ENCODE measurements around the gene NPAS2. TPM values are rescaled to one million over a fixed set of nuclear protein-coding genes. Genes with fewer than 3 reads are reported as not detected.
A peak's percentile ranks its signal among the peaks of the same experiment; 100 is the strongest.

The NPAS2 gene
- total RNA-seq, 1 experiment from 2014 or later: 10.5 TPM

DNA sequence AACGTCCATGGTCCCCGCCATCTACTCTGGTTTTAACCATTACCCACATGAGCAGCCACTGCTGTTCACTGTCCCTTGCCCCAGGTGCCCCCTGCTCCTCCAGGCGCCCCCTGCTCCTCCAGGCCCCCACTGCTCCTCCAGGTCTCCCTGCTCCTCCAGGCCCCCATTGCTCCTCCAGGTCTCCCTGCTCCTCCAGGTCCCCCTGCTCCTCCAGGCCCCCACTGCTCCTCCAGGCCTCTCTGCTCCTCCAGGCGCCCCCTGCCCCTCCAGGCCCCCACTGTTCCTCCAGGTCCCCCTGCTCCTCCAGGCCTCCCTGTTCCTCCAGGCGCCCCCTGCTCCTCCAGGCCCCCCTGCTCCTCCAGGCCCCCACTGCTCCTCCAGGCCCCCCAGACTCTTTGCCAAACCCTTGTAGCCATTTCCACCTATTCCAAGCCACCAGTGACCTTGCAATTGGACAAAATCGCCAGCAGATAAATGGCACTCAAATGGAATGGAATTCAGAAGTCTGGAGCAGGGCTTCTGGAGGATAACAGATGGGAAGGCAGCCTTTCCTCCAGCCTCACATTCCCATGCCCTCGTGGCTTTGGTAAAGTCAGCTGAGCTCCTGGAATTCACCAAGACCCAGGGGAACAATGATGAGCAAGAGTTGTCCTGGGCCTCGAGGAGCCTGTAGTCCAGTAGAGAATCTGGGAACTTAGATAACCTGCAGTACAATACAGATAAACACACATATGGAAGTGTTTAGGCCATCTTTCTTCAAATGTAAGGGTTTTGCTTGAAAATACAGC is 168.9 kb downstream of the NPAS2 start:
- DNase-seq (ENCODE audit: low spot score): no peak

DNA sequence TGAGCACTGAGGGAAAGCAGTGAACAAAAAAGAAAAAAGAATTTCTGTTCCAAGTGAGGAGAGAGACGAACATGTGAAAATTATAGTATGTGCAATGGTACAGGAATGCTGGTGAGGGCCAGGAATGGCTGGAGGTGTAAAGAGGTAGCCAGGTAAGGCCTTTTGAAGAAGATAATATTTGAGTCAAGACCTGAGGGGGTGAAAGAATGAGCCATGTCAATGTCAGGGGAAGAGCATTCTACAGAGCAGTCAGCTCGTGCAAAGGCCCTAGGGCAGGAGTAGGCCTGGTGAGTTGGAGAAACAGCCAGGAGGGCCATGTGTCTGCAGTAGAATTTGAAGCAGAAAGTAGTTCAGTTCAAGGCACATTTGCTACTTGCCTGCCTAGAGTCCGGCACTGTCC is 169.7 kb downstream of the NPAS2 start:
- DNase-seq (ENCODE audit: low spot score): no peak

DNA sequence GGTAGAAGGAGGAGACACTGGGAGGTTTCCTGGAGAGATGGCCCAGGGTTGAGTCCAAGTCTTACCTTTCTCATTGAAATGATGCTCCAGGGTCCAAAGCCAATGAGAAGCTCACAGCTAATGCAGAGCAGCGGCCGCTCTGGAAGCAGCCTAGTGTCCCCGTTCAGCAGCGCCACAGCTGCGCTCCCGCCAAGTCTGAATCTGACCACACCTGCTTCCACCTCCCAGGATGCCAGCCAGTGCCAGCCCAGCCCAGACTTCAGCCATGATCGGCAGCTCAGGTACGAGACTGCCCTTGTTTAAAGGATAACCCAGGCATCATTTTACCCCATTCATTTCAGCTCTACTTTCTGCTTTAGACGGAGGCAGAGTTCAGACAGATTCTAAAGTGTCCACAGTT is 170.2 kb downstream of the NPAS2 start:
- DNase-seq (ENCODE audit: low spot score): no peak

DNA sequence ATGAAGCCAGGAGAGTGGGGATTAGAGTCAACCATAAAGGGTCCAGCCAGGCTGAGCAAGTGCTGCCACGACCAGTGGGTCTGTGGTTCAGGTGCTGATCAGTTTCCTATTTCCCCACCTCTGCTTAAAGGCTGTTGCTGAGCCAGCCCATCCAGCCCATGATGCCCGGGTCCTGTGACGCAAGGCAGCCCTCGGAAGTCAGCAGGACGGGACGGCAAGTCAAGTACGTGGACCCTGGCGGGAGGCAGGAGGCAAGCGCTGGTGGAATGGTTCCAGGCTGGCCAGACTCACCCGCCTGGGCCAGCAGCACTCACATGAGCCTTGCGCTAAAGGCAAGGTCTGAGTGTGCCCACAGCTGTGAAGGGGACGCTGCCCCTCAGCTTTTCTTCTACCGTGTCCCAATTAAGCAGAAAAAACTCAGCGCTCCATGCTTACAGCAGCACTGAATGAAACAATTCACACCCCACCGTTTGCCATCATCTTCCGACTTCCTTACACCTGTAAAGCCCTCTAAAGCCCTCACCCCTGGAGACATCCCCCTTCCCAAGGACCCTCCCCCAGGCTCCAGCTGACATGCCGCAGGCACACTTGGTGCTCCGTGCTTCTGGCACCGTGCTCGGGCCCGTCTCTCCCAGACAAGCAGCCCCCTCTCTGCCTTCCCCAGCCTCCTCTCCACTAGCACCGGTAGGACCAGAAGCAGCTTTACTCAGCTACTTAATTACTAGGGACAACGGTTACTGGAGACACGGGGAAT is 170.9 kb downstream of the NPAS2 start:
- no peak for DNase-seq (ENCODE audit: low spot score)

DNA sequence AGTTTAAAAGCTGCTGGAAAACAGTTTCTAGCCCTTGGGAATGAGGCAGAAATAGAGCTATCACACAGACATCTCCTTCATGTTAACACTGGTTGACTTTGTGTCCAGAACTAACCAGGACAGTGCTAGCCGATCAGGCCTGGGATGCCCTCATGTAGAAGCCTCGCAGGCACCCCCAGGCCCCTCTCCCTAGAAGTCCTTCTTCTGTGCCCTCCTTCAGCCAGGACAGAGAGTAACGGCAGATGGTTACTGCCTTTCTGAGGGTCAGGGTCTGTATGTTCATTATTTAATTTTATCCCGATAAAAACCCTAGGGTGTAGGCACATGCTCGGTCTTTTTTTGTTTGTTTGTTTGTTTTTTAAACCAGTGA is 171.4 kb downstream of the NPAS2 start:
- DNase-seq (ENCODE audit: low spot score): no peak

DNA sequence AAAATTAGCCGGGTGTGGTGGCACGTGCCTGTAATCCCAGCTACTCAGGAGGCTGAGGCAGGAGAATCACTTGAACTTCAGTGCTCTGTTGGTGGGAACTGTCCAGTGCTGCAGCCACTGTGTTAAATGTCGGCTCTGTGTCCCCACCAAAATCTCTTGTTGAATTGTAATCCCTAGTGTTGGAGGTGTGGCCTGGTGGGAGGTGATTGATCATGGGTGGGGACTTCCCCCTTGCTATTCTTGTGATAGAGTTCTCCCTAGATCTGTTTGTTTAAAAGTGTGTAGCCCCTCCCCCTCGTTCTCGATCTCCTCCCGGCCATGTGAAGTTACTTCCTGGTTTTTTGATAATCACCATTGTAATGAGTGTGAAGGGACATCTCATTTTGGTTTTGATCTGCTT is 172.3 kb downstream of the NPAS2 start:
- no peak for DNase-seq (ENCODE audit: low spot score)

DNA sequence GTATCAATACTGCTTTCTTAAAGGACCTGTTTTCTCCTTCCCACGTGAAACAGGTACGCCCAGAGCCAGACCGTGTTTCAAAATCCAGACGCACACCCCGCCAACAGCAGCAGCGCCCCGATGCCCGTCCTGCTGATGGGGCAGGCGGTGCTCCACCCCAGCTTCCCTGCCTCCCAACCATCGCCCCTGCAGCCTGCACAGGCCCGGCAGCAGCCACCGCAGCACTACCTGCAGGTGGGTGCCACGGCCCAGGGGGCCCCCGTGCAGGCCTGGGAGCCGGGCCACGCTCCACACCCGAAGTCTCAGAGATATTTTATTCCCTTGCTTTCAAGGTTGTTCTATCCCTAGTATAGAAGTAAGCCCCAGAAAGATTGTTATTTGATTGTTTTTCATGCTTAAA is 173.4 kb downstream of the NPAS2 start:
- no peak for DNase-seq (ENCODE audit: low spot score)

DNA sequence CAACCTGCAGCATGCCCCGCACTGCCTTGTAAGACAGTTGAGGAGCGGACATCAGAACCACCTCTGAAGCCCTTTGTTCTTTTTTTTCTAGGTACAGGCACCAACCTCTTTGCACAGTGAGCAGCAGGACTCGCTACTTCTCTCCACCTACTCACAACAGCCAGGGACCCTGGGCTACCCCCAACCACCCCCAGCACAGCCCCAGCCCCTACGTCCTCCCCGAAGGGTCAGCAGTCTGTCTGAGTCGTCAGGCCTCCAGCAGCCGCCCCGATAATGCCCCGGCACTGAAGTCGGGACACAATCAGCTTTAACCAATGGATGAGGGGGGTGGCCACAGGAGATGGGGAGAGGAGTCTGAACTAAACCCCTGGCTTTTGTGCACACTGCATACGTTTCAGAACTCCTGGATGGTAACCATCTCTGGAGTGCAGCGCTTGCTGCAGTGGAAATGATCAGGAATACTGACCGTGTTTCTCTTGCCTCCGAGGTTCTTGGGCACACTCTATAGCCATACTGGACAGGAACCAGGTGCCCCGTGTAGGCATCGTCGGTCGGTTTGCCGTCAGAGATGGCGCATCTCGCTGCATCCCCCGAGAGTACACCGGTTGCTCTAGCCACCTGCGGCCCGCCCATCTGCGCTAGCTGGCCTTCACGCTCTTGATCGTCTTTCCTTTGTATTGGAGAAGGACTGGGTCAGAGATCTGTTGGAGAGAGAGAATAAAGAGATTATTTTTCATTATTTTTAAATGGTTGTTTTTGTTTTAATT is 175.6 kb downstream of the NPAS2 start:
- no peak for DNase-seq (ENCODE audit: low spot score)

DNA sequence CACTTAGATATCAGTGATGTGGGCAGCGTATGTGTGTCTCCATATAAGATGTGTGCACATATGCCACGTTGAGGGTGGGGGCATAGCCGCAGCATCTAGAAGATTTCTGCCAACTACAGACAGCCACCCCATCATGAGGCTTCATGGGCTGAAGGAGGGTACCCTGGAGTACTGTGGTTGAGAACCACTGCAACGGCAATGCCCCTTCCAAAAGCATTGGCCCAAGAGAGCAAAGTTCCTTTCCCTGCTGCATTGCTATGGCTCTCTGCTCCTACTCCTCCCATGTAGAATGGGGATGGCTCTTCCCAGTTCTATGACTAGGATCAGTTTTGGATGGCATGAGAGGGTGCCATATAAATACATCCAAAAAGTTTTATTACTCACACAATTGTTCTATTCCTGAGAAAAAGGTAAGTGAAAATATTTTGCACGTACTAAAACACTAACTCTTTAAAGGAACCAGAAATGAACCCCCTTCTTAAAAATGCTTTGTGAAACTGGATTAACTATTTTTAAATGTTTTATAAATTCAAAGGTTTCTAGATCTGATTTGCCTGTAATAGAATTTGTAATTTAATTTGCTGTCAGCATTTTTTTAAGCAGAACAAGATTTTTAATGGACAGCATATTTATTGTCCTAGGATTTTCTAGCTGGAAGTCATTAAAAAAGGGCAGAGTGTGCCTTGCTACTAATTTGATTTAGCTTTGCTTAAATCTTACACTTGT is 177.7 kb downstream of the NPAS2 start:
- no peak for DNase-seq (ENCODE audit: low spot score)

DNA sequence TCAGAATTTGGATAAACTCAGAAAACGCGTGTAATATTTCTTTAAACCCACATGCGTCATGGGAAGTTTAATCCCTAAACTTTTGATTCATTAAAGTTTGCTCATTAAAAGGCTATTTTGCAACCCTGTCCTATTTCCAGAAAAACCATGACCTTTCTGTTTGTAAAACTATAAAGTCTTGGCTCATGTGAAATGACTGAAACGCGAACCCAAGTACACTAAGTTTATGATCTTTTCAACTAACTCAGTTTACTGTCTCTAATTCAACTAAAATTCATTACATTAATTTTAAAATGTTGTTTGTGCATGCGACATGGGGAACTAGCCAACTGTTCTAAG is 178.3 kb downstream of the NPAS2 start:
- DNase-seq (ENCODE audit: low spot score): no peak

DNA sequence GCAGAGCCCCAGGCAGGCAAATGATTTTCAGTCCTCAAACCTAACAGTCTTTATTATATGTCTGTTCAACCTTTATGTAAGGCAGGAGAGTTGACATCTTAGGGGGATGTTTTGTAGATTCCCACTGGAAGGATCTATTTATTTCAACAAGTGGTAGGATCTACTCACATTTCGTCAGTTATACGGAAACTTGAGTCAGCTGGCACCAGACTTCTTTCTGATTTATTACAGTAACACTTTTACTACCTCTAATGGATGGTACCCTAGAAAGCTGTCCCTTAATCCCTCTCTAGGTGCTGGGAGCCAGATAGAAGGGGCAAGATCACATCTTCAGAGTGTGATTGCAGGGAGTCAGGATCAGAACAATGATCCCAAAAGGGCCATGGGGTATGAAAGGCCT is 180.1 kb downstream of the NPAS2 start:
- DNase-seq (ENCODE audit: low spot score): no peak

DNA sequence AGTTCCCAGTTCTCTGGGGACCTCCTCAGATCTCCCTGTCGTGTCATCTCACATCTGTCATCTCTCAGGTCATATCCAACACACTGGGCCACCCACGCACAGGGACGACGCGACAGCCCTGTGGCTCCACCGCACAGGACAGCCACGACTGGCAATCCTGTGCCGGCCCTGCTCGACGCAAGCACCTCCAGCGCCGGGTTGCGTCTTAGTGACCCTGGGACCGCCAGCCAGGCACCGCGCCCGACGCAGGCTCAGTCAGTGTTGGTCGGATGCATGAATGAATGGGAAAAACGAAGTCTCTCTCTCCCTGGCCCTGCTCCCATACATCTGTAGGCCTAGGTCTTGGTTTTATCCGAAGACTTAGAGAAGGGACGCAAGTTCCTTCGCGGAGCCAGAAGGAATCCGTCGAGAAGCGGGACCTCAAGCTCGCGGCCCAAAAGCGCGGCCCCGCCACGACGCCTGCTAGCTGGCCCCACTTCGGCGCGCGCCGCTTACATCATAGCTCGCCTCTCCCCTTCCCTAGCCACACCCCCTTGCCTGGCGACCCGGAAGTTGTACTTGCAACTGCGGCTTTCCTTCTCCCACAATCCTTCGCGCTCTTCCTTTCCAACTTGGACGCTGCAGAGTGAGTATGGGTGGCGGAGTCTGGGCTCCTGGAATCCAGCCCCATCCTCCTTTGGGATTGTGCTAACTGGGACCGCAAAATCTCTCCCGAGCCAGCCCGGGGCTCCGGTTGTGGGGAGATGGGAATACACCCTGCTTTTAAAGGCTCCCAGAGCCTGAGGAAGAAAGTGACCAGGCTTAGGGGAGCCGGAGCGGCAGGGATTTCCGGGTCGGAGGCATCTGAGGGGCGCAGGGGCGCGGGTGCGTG is 182.0 kb downstream of the NPAS2 start, which contains the start of gene RPL31:
TSS of gene RPL31 (plus strand) at position 599 of the 871 bp plus-strand sequence. CDS start 413 bp downstream, outside the sequence.
- DNase-seq (ENCODE audit: low spot score): peak; percentile 95

DNA sequence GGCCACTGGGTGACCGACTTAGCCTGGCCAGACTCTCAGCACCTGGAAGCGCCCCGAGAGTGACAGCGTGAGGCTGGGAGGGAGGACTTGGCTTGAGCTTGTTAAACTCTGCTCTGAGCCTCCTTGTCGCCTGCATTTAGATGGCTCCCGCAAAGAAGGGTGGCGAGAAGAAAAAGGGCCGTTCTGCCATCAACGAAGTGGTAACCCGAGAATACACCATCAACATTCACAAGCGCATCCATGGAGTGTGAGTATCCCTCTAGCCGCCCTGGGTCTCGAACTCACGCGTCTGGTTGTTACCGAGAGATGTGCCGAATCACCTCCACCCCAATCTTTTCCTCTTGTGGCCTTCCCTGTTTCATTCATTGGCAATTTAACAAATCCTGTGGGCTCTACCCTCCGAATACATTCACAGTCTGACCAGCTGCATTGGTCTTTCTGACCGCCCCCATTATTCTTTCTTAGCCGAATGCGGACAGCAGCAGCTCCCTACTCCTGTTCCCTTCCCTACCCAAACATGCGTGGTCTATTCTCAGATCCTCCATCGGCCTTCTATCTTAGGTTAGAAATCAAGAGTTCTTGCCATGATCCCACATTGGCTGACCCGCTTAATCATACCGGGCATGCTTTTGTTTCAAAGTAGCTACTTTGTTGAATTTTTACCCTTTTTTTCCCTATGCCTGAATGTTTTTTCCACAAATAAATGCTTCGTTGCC is 182.8 kb downstream of the NPAS2 start:
- DNase-seq (ENCODE audit: low spot score): peak; percentile 59

DNA sequence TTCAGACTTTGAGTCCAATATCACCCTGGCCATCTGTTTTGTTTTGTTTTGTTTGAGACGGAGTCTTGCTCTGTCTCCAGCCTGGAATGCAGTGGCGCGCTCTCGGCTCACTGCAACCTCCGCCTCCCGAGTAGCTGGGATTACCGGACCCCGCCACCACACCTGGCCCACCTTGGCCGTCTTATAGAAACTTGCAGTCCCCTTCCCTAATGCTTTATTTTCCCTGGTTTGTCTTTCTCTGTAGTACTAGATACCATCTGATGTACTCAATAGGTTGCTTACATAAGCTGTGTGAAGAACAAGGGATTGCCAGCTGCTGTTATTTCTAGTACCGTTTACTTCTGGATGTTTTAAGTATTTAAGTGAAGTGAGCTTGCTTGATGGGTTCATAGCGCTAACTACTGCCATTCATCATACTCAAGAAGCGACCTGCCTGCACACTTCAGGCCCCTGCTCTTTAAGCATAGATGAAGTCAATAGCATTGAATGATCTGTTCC is 183.4 kb downstream of the NPAS2 start:
- DNase-seq (ENCODE audit: low spot score): no peak

DNA sequence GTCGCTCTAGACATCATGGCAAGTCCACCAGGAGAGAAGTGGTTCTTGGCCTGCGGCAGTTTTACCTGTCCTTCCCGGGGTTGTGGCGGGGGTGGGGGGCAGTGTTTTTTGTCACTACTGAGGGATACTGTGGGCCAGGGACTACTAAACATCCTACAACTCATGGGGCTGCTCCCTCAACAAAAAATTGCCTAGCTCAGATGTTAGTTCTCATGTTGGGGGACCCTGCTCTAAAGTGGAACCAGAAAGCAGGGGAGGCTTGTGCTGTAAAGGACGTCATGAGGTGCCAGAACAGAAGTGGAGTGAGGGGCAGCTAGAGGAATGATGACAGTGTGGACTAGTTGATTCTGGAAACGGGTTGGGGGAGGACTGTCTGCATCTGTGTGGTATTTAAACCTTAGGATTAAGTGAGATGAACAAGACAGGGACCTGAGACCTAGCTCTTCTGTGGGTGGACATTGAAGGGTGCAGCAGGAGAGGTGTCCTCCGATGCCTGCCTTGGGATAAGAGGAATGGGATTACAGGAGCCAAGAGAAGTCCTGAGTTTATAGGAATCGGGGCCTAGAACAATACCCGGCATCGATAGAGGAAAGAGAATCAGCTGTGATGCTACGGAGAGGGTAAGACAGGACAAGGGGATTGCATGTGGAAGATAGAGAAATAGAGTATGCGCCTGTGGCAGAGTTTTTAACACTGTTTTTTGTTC is 184.8 kb downstream of the NPAS2 start:
- DNase-seq (ENCODE audit: low spot score): no peak

DNA sequence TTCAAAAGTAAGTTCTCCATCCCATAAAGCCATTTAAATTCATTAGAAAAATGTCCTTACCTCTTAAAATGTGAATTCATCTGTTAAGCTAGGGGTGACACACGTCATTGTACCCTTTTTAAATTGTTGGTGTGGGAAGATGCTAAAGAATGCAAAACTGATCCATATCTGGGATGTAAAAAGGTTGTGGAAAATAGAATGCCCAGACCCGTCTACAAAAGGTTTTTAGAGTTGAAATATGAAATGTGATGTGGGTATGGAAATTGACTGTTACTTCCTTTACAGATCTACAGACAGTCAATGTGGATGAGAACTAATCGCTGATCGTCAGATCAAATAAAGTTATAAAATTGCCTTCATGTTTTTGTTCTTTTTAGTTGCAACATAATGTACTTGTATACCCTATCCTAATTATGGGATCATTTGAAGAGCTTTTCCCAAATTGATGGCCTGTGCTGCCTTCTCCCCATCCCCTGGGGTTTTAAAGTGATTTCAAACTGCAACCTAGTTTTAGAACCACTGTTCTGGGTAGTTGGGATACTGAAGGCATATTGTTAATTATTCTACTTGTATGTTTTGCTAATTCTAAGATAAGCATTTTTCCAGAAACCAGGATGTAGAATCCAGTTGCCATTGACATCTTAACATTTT is 186.3 kb downstream of the NPAS2 start:
- no peak for DNase-seq (ENCODE audit: low spot score)

DNA sequence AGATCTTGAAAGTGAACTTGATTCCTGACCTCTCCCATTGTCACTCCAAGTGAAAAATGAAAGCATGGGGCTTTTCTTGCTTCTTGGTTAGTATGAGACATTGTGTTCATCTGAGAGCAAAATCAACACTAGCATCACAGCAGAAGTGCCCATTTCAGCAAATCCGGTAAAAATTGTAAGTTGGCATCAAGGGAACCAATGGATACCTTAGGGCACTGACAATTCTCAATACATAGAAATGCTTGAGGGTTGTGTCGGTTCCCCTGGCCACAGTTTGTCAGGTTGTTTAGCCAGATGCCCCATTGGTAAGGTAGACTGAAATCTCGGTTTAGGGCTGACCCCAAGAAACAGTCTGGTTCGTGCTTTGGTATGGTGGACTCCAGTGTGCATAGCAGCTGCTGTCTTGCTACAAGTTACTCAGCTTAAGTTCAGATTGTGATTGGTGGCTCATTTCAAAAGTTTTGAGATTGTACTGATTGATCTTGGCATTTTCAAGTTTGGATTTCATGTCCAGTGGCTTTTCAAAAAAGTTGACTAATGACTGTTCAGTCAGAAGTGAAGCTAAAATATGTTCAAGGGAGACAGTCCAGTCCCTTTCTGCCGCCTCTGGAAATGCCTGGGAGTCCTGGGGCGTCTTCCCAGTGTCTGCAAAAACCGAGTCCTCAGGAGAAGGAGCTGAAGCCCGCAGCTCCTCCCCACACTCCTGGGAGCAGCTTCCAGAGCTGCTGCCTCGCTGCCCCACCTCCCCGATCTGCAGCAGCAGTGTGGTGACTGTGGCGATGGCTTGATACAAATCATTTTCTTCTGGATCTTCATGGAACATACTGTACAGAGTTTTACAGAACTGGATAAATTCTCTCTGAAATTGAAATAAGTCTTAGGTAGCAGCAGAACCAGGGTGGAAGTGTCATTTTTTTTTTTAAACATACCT is 187.7 kb downstream of the NPAS2 start:
- peak; percentile 36 for DNase-seq (ENCODE audit: low spot score)

DNA sequence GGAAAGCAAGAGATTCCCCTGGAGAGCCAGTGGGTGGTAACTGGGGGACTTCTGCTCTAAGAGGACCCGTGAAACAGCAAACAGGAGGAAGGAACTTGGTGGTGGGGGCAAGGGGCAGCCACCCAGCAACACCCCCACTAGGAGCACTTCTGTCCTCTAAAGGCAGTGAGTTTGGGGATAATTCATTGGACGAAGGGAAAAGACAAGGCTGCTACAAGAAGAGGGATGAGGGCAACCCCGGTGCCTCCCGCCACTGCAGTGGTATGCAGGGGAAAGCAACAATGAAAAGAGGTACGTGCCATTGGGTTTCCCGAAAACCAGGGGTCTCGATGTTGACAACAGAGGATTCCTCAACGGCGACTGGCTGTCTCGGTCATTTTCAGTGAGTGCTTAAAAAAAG is 191.2 kb downstream of the NPAS2 start:
- no peak for DNase-seq (ENCODE audit: low spot score)
